ENCODE results near the gene EPOP.
"Not testable (repeated sequence)": the region's sequence is repeated elsewhere in the genome, so short reads cannot be mapped to it uniquely, and the experiment has no call there.

Gene EPOP

GRCh38 chr17:38637951-38638350 is 36.8 kb downstream of the EPOP start:
- no peak for DNase-seq

GRCh38 chr17:38636054-38636453 is 38.7 kb downstream of the EPOP start:
- DNase-seq = no peak

DNA sequence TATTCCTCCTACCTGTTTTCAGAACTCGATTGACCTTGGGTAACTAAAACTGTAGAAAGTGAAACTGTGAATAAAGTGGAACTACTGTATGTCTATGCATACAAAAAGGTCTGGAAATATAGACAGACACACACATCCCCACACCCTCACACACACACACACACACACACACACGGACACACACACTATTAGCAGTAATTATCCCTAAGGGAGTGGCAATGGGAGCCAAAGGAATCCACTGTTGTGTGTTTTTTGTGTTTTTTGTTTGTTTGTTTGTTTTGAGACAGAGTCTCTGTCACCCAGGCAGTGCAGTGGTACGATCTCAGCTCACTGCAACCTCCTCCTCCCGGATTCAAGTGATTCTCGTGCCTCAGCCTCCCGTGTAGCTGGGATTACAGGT is 42.4 kb downstream of the EPOP start:
- DNase-seq = no peak

DNA sequence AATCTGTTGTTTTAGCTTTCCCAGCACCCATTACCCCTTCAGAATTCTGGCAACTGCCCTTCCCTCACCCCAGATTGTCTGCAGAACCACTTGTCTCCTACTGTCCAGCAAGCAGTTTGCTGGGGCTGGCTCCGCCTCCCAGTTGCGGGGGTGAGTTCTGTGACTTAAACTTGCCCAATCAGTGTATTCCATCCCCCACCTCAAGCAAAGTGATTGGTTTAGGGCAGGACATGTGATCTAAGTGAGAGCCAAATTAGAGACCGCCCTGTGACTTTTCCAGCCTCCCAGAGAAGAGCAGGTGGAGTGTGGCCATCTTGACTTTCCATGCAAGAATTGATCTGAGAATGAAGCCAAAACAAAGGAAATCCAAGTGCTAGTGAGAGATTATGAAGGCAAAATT is 46.3 kb downstream of the EPOP start:
- peak; percentile 15 to 67 for DNase-seq

DNA sequence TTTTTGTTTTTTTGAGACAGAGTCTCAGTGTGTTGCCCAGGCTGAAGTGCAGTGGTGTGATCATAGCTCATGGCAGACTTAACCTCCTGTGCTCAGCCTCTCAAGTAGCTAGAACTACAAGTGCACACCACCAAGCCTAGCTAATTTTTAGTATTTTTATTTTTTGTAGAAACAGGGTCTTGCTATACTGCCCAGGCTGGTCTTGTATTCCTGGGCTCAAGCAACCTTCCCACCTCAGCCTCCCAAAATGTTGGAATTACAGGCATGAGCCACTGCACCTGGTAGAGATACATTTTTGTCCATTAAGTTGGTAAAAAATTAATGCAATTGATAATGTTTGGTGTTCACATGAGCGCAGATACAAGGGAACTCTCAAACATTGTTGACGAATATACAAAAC is 46.8 kb downstream of the EPOP start:
- no peak for DNase-seq

GRCh38 chr17:38626606-38627226 is 48.0 kb downstream of the EPOP start:
- not testable (repeated sequence) for DNase-seq

DNA sequence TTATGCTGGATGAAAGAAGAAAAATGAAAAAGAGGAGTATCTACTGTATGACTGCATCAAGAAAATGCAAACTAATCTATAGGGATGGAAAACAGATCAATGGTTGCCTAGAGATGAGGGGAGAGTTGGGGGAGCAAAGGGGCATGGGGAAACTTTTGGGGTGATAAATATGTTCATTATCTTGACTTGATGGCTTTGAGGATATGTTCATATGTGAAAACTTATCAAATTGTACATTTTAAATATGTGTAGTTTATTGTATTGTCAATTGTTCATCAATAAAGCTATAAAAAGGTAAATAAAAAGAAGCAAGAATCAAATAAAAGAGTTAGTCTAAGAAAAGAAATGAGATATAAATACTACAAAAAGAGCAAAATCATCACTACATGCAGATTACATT is 49.3 kb downstream of the EPOP start:
- no peak for DNase-seq

DNA sequence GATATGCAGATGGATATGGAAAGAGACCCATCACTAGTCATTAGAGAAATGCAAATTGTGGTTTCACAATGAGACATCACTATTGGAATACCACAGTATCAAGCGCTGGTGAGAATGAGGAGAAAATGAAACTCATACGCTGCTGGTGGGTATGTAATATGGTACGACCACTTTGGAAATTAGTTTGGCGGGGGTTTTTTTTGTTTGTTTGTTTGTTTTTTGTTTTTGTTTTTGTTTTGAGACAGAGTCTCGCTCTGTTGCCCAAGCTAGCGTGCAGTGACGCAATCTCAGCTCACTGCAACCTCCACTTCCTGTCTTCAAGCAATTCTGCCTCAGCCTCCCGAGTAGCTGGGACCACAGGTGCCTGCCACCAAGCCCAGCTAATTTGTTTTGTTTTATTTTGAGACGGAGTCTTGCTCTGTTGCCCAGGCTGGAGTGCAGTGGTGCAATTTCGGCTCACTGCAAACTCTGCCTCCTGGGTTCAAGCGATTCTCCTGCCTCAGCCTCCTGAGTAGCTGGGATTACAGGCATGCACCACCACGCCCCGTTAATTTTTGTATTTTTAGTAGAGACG is 49.9 kb downstream of the EPOP start:
- DNase-seq = not testable (repeated sequence)

All from SHP77 (cell line).